GM18499 (cell line): ENCODE data around the gene TMEM209.
"Not testable (repeated sequence)": the region's sequence is repeated elsewhere in the genome, so short reads cannot be mapped to it uniquely, and the experiment has no call there.

ENCODE experiments used
- ATAC-seq: cut with Tn5 transposase; IDR thresholded peaks from one replicate; pipeline ENCODE4 v1.9.1; 2021; ENCODE audit warnings: moderate number of reproducible peaks; ENCODE audit not compliant: insufficient read depth, unreplicated experiment

Gene TMEM209

DNA sequence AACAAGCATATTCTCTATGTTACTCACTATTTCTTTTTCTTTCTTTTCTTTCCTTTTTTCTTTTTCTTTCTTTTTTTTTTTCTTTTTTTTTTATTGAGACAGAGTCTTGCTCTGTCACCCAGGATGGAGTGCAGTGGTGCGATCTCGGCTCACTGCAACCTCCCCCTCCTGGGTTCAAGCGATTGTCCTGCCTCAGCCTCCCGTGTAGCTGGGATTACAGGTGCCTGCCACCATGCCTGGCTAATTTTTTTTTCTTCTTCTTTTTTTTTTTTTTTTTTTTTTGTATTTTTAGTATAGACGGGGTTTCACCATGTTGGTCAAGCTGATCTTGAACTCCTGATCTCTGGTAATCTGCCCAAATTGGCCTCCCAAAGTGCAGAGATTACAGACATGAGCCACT, 59.1 kb downstream of the TMEM209 start:
- ATAC-seq, result not testable (repeated sequence)

DNA sequence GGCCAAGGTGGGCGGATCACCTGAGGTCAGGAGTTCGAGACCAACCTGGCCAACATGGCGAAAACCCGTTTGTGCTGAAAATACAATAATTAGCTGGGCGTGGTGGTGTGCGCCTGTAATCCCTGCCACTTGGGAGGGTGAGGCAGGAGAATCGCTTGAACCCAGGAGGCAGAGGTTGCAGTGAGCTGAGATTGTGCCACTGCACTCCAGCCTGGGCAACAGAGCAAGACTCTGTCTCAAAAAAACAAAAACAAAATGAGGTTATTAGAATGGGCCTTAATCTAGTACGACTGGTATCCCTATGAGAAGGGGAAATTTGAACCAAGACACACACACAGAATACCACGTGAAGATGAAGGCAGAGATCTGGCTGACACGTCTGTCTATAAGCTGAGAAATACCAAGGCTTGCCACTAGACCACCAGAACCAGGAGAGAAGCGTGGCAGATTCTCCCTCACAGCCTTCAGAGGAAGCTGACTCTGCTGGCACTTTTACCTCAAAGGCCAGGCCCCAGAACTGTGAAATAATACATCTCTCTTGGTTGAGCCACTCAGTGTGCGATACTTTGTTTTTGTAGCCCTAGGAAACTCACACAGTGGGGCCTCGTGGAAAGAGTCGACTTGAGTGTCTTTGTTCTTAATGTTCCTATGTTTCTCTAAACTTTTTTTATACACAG, 59.6 kb downstream of the TMEM209 start:
- no peak for ATAC-seq

DNA sequence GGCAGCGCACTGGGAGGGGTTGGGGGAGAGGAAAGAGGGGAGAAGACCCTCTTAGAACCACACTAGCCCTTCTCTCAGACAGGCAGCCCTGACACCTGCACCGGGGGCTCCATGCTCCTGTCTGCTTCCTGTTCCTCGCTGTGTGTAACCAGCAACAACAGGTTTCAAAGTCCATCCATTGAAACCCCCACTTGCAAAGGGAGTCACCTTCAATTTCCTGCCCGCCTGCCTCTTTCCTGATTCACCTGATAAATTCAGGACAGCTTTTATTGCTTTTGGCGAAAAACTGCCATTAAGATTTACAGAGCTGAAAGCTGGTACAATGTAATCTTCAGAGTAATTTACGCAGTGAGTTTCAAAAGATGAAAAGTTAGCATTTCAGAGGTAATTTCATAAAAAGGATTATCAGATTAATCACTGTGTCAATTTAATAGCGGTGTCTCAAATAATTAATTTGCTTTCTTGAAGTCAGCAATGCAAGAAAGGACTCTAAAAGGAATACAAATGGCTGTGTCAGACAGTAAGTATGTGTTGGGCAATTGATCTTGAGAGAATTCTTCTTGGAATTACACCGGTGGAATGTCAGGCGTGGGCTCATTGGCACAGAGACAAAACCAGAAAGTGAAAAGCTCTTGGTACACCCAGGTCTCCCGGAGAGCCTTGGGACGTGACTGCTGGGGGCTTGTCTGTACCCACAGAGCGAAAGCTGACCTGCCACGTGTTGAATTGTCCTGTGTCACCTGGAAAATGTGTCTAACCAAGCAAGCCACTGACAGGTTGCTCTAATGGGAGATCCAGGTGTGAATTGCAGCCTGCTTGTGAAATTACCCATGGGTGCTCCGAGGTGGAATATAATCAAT, 60.7 kb downstream of the TMEM209 start:
- no peak for ATAC-seq

DNA sequence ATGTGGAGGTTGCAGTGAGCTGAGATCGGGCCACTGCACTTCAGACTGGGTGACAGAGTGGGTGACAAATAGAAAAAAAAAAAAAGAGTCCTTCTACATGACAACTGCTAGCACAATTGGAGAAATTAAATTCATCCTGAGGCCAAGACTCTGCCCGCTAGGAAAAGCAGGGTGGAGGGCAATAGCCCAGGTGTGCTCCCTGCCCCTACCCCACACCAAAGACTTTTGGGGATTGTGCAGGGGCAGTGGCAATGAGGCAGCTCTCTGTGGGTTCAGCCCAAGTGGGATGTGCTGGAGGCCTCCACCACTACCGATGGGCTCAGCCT, 61.3 kb downstream of the TMEM209 start:
- no peak for ATAC-seq

DNA sequence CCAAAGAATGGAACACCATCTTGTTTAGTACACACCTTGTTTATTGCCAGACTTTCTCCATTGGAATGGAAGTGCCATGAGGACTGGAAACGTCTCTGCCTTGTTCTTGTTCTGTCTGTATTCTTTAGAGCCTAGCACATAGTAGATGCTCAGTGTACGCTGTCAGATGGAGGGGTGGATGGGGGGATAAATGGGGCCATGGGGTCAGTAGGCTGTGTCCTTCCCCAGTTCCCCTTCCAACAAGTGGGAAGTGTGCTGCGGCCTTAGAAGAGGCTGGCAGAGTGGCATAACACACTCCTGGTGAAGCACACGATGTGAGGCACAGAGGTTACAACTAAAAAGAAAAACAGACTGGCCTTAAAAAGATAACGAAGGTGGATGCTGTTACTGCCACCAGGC, 61.9 kb downstream of the TMEM209 start:
- no peak for ATAC-seq

DNA sequence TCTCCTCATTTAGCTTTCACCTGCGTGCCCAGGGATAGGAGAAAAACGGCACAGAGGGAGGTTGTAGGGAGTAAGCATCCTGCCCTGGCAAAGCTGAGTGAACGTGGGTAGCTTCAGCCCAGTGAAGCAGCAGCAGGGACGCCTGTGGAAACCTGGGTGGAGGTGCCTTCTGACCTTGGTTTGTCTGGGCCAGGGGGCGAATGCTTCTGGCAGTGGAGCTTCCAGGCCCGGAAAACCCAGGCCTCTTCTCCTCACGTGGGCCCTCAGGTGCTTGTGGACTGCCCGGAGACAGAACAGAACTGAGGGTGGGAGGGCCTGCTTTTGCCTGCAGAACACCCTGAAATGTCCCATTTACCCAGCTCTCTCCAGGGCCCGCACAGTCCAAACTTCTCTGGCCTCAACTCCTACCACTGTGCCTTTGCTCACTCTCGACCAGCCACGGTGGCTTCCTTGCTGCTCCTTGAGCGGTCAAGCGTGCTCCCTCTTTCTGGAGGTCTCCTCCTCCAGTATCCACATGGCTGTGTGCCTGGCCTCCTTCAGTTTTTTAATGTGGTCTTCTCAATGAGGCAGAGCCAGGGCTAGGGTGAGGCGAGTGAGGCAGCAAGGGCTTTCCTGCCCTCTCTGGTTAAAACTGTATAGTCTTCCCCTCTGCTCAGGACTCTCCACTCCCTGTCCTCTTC, 62.4 kb downstream of the TMEM209 start:
- no peak for ATAC-seq

DNA sequence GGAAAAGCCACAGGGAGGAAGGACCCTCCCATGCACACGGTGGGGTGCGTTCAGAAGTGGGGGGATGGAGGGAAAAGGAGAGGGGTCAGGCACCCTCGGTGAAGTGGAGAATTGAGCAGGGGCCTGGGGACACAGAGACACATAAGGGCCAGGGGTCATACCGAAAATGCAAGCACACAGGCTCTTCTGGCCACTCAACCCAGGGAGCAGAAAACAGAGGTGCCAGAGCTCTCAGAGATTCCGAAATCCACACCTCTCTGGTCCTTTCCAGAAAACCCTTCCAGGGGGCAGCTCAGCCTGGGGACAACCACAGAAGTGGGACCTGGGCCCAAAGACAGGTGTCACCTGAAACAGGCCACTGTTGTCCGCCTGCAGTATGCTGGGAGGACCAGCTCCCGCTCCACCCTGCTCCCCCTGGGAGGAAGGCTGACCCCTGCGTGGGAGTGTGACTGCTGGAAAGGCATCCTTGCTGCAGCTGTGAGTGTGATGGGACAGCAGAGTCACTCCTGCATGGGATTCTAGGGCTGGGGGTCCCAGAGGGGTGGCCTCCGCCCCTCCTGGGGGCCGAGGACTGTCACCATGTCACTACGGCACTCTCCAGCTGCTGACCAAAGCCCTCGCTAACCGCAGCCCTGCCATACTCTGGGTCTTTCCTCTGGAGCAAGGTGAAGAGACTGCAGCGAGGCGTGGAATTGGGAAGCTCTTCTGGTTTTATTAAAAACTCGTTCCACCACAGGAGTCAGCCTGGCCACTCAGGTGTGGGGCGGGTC, 63.1 kb downstream of the TMEM209 start:
- no peak for ATAC-seq

DNA sequence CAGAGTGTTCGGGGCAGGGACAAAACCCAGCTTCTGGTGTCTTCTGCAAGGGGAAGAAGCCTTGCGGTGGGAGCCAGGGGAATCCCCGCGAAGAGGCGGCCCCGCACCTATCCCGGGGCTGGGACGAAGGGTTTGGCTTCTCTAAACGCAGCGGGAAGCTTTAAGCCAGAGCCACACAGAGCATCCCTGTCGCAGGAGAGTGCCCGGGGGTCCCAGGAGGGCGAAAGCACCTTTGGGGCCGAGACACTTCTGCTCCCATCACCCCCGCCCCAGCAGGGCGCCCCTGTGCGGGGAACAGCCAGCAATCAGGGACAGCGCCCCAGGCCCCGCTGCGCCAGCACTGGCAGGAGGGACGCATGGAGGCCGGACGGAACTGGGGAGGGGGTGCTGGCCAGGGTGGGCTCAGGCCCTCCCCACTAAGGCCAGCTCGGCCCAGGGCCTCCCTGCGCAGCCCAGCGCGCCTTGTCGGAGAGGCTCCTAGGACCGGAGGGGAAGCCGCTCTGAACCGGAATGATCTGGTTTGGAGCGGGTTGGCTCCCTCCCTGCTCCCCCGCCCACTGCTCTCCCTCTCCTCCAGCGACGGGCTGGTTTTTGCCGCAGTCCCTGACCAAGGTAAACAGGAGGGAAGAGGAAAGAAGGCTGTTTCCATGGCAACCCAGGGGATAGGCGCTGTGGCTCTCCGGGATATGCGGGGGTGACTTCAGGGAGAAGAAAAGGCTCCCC, 63.9 kb downstream of the TMEM209 start:
- ATAC-seq, result no peak

DNA sequence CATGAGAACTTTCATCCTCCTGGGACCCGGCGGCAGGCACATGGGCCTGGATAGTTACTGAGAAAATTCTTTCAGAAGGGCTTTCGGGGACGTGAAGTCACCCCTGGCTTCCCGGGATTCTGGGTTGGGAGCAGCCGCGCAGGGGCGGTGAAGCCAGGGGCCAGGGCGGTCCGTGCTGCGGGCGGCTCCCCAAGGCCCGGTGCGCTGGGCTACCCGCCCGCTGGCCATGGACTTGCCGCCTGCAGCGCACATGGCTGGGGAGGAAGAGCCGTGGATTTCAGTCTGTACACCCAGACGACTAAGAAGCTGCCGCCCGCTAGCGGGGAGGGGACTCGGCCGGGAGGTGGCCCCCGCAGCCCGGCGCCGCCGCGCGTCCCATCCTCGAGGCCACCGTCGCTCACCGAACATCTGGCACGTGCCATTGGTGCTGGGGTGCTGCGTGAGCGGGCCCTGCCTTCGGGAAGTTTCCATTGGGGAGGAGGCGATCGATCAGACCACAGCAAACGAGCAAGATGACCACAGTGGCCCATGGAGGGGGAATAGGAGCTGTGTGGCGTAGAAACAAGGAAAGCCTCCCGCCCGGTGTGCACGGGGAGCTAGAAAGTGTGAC, 64.5 kb downstream of the TMEM209 start:
- ATAC-seq, result no peak

DNA sequence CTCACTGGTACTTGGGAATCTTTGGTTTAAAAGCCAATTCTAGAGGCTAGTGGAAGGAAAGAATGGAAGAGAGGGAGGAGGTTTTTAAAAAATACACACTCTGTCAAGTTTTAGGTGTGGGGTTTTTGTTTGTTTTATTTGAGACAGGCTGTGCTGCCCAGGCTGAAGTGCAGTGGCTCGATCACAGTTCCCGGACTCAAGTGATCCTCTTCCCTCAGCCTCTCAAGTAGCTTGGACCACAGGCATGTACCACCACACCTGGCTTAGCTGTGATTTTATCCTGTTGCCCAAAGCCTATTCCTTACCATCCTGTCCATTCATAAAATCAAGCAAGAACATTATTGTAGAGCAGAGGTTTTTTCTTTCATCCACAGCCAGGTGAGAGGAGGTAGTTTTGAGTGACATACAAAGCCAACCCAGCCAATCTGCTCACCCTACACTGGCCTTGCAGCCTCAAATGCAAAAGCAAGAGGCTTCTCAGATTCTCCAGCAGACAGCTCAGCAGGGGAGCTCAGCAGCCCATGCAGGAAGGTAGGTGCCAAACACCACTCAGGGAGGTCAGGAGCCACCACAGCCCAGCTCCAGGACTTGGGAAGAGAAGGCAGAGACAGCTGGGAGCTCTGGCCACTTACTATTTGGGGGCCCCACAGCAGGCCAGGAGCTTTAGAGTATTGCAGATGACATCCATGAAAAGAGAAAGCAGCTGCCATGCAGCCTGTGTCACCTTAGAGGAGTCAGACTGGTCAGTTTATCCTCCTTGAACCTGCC, 65.8 kb downstream of the TMEM209 start:
- no peak for ATAC-seq

DNA sequence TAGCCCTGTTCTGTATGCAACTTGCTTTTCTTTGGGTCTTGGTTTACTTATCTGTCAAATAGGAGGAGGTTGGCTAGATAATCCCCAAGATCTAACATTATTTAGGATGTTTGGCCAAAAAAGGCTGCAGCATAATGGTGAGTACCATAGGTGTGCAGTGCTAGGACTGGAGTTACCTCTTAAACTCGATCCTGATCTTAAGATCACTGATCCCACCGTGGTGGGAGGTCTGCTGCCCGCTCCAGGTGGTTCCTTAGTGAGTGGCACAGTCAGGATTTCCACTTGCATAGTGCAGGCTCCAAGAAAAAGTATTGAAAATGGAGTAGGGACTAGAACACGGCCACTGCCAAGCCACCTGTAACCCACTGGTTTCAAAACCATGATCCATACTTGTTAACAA, 68.0 kb downstream of the TMEM209 start:
- no peak for ATAC-seq

DNA sequence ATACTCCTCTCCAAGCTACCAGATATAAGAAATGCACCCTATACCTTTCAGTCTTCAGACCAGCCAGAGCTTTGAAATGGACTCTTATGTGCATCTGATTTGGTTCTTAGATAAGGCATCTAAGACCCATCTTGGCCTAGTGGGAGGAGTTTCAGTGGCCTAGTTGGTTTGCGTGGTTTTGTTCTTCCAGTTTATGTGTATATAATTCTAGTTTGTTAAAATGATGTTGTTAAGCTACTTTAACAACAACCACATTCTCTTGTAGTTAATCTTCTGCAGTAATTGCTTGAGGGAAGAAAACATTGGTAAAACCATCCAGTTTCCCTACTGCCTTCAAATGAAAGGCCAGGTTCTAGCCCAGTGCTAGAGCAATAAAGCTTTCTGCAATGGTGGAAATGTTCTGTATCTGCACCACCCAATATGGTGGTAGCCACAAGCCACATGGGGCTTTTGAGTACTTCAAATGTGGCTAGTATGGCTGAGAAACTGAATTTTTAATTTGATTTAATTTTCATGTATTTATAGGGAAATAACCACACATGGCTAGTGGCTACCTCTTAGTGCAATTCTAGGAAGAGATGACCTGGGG, 68.5 kb downstream of the TMEM209 start:
- no peak for ATAC-seq

DNA sequence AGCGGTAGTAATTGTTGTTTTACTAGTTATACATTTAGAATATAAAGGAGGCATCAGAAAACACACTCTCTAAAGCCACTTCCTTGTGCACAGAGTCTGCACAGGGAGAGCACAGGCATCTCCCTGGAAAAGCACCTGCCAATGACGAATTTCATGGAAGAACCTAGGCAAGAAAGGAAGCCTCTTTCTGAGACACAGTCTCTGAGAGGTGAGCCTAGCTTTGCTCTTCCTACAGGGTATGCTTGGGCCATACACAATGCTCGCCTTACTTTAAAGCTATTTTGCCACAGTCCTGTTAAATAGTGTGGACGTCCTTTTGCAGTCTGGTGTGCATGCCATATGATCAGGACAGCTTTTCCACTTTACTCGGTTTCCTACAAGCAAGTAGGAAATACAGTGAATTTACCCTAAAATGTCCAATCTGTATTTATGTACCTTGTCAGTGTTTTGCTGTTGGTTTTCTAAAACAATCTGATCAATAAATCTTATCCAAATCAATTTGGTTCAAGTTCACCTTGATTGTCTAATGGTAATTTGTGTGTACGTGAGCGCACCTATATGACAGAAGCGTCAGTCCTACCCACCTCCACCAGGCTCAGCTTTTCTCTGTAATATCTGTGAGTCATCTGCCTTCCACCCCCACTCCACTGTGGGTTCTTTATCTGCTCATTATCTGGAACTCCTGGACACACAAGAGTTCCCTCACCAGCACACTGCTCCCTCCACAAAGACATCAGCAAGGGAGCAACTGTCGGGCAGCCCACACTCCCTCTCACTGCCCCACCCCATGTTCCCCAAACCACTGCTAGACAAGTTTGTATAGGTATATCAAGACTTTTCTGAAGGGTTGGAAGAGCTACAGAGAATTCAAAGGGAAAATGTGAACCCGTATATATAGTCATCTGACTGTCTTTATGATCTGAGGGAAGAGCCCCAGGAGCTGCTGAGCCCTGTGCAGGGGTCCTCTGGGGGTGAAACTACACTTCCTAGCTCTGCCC, 69.7 kb downstream of the TMEM209 start:
- no peak for ATAC-seq

DNA sequence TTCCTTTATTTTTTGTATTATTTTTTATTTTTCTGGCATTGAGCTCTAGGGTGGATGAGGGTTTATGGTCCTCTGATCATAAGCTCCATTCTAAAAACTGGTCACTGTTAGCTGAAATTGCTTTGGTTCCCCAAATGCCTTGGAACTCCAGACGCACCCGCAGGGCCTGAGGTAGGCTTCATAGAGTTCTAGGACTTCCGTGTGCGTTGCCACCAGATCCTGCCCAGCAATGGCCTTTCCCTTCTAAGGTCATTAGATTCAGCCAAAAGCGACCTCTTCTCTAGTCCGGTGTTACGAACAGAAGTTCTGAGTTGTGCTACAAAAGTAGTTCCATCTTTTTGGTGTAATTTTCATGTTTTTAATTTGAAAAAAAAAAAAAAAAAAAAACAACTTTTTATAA, 70.5 kb downstream of the TMEM209 start:
- ATAC-seq, result no peak

DNA sequence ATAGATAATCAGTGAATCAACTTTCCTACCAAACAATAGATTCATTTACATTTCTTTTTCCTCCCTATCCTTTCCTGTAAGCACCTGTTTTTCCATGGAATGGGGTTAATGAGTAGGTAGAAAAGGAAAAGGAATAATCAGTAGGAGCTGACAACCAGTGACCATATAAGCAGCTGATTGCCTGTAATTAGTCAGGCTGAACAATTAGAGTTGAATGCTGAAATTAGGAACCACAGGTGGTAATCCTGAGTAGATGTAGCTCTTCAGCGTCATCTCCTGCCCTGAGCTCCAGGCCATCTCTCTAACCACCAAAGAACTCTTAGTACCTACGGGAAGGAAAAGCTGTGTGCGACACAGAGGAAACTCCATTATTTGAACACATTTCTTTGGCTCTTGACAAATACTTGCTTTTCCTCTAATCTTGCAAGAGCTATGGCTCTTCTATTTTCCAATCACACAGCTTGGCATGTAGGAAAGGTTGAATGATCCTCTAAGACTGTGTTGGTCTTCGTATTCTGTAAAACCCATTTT, 71.0 kb downstream of the TMEM209 start:
- ATAC-seq, result no peak

DNA sequence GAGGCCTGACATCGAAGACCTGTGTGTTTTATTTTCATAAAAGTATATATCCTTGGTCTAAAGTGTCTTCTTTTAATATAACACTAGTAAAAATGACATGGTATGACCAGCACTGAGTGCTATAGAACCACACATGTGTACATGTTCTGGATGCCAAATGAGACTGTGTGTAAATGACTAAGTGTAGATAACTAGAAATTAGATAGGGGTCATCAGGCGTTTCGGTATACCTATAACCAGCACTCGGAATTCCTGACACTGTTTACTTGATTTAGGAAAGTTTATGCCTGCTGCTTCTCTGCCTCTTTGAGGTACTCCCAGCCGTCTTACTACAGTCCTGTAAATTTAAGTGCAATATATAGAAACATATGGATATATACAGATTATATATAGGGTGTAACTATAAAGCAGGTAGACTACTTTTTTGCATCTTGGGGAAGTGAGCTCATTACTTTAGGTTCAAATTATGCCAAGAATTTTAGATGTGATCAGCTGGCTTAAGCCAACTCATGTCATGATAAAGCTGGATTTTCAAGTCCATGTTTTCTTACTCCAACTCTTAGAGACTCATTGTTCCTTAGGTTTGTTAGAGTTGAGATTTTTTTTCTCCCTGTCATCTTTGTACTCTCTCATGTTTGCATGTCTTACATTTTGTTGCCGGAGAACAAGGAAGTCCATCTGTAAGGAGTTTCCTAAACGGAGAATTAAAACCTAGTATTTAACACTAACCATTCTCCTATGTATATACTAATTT, 72.0 kb downstream of the TMEM209 start:
- no peak for ATAC-seq
